ENCODE data around the gene COL6A1.
A peak's percentile ranks its signal among the peaks of the same experiment; 100 is the strongest.

COL6A1 gene

GRCh38 chr21:45981151-45982091, at the start of gene COL6A1:
COL6A1 (plus strand) TSS chr21:45981770; CDS start chr21:45981851, 81 bp downstream.
- DNase-seq (ENCODE audit: low spot score): peak; percentile 50

DNA sequence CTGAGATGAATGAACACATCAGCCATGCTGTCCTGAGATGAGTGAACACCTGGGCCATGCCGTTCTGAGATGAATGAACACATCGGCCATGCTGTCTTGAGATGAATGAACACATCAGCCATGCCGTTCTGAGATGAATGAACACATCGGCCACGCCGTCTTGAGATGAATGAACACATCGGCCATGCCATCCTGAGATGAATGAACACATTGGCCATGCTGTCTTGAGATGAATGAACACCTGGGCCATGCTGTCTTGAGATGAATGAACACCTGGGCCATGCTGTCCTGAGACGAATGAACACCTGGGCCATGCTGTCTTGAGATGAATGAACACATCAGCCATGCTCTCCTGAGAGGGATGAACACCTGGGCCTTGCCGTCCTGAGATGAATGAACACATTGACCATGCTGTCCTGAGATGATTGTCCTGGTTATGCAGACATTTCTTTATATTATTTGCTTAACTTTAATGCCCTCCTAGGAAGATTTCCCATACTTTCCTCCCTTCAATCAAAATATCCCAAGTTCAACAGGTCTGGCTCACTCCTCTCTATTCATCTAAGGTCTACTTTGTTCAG, 48.6 kb upstream of the COL6A1 start:
- DNase-seq (ENCODE audit: low spot score): no peak

GRCh38 chr21:45934085-45934484, 47.5 kb upstream of the COL6A1 start:
- DNase-seq (ENCODE audit: low spot score): no peak

GRCh38 chr21:45934554-45934953, 47.0 kb upstream of the COL6A1 start:
- no peak for DNase-seq (ENCODE audit: low spot score)

GRCh38 chr21:45935628-45936027, 45.9 kb upstream of the COL6A1 start:
- no peak for DNase-seq (ENCODE audit: low spot score)

DNA sequence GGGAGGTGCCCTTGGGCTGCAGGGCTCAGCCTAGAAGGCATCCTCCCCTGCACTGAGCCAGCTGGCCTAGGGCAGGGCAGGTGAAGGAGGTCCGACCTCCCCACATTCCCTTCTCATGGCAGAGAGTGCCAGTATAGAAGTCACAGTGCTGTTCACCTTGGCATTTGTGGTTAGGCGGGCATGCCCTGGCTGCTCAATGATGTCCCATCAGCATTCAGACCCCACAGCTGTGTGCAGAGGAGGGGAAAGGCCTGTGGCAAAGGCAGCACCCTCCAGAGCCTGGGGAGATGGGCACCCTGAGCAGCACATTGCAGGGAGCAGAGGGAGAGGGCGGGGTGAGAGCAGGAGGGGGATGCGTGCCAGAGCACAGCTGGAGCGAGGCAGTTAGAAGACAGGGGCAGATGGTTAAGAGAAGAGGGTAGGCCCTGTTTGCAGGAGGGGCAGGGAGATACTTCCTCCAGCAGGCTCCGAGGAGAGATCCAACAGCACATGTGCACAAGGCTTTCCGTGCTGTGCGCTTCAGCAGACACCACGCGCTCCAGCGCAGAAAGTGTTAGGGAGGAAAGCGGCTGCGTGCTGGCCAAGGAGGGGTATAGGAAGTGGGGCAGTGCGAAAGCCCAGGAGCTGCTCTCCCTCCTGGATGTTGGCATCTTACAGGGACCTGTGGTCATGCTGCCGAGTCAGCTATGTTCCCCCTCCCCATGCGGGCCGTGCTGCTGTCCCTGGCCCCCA, 43.7 kb upstream of the COL6A1 start:
- DNase-seq (ENCODE audit: low spot score): no peak

- no peak for DNase-seq (ENCODE audit: low spot score)
These were observed 43.2 kb upstream of the COL6A1 start for GRCh38 chr21:45938453-45938755.

- DNase-seq (ENCODE audit: low spot score): no peak
These were observed 42.6 kb upstream of the COL6A1 start for GRCh38 chr21:45938811-45939520.

DNA sequence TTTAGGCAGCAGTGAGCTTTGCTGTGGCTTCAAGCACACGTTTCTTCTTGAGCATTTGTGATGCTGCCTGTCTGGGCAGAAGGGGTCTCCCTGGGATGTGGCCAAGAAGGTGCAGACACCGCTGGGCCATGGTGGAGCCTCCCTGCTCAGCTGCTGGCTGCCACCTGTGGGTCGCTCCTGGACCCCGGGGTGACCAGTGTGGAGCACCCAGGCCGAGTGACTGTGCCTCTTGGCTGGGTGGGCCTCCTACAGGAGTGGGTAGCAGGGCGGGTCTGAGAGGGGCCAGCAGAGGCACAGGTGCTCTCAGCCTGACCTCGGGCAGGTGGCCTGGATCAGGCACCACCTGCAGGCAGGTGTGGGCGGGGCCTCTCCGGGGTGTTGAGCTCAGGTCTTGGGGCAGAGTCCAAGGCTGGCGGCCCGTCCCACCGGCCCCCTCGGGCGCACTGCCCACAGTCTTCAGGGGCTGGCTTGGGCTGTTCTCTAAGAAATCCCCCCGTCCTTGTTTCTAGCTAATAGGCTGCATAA, 42.0 kb upstream of the COL6A1 start:
- no peak for DNase-seq (ENCODE audit: low spot score)

GRCh38 chr21:45940091-45940490, 41.5 kb upstream of the COL6A1 start:
- DNase-seq (ENCODE audit: low spot score): no peak

DNA sequence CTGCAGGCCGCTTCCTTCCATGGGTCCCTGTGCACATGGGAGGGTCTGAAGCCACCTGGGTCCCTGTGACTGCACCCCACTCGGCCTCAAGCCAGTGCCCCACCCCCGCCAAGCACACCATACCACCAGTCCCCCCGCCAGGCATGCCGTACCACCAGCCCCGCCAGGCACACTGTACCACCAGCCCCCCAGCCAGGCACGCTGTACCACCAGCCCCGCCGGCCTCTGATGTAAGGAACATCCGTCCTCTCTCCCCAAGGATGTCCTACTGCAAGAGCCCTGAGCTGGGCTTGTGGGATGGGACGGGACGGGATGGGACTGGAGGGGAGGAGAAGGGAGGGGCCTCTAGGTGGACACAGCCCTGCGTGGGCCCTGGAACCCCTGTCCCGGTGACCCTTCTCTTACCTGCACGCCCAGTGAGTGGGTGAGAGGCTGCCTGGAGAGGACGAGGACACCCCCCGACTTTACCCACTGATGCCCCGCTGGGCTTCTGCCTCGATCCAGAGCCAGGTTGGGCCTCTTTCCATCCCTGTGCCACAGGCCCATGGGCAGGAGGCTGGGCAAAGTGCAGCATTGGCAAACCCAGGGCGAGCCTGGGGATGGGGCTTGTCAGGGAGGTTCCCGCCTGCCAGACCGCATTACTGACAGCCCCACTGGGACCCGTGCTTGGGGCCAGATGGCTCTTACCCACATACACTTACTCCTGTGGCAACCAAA, 40.8 kb upstream of the COL6A1 start:
- no peak for DNase-seq (ENCODE audit: low spot score)

GRCh38 chr21:45941338-45941710, 40.2 kb upstream of the COL6A1 start:
- DNase-seq (ENCODE audit: low spot score): no peak

GRCh38 chr21:45941717-45942546, 39.6 kb upstream of the COL6A1 start:
- no peak for DNase-seq (ENCODE audit: low spot score)

DNA sequence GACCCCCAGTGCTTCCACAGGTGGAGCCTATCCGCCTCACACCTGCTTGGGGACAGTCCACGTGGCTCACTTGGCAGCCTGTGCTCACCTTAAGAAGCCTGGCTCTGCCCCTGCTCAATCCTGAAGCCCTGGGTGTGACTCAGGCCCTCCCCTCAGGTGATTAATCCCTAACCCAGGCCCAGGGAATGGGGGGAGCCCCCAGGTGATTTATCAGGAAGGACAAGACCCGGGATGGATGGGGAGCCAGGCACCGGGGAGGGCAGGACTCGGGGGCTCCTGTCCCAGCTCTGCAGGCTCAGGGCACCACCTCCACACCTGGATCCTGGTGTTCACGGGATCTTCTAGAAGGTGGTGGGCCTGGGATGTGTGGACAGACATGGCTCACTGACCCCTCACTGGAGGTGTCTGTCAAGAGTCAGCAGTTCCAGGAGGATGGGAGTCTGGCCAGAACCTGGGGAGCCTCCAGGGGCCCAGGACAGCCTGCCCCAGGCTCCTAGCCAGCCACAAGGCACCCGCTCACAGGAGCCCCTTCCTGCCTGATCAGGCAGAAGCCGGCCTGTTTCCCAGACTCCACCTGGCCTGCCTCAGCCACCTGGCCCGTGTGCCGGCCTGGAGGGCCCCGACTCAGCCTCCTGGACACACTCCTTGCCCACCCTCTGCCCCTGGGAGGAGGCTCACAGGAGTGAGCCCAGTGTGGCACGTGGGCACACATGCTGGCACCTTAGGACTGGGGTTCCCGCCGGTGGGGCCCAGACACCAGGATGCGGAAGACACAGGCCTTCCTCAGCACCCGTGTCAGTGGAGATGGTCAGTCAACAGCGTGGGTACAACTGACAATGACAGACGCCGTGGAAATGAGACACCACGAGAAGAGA, 38.6 kb upstream of the COL6A1 start:
- DNase-seq (ENCODE audit: low spot score): no peak

- DNase-seq (ENCODE audit: low spot score): no peak
These were observed 37.7 kb upstream of the COL6A1 start for GRCh38 chr21:45943630-45944540.

GRCh38 chr21:45944601-45945000, 37.0 kb upstream of the COL6A1 start:
- DNase-seq (ENCODE audit: low spot score): no peak

DNA sequence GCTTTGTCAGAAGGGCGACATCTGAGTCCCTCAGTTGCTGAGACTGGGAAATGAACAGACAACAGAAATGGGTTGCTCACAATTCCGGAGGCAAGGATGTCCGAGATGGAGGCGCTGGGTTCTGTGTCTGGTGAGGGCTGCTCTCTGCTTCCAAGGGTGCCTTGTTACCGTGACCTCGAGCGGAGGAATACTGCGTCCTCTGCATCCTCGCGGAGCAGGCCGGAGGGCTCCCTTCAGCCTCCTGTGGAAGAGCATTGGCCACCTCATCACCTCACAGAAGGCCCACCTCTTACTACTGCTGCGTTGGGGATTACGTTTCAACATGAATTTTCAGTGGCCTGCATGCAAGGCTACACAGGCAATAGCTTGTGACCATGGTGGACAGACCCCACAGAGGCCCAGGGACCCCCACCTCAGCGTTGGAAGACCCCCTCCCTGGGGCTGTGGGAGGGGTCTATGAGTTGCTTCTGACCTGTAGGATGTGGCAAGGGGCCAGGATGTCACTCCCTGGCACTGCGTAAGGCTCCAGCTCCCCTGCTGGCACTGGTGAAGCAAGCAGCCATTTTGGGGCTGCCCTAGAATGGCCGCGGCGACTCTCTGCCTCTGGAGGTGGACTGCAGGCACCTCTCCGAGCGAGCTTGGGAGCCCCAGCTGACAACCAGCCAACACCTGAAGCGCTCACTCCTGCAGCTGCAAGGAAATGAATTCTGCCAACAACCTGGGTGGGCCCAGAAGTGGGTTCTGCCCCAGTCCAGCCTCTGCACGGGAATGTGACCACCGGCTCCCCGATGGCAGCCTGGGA, 36.3 kb upstream of the COL6A1 start:
- DNase-seq (ENCODE audit: low spot score): no peak

DNA sequence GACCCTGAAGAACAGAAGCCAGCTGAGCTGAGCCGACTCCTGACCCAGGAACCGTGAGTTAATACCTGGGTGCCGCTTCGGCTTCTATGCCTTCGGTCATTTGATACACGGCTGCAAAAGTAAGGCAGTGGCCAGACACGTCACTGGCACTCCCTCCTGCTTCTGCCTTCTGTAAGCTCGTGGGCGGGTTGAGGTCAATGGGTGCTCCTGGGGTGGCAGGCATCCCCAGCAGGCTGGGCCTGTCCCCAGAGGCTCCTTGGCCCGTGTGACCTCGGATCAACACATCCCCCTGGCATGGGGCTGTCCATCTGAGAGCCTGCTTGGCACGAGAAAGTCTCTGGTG, 35.7 kb upstream of the COL6A1 start:
- no peak for DNase-seq (ENCODE audit: low spot score)

Measured in putamen (tissue), 1 donor.